HuH-7.5 (cell line): ENCODE results near the gene EIF1.
"Not testable (repeated sequence)": the region's sequence is repeated elsewhere in the genome, so short reads cannot be mapped to it uniquely, and the experiment has no call there.

Experiments used
- DNase-seq: peaks from one replicate; pipeline ENCODE4 v3.0.0; 2011; ENCODE audit warnings: low spot score

EIF1 gene

DNA sequence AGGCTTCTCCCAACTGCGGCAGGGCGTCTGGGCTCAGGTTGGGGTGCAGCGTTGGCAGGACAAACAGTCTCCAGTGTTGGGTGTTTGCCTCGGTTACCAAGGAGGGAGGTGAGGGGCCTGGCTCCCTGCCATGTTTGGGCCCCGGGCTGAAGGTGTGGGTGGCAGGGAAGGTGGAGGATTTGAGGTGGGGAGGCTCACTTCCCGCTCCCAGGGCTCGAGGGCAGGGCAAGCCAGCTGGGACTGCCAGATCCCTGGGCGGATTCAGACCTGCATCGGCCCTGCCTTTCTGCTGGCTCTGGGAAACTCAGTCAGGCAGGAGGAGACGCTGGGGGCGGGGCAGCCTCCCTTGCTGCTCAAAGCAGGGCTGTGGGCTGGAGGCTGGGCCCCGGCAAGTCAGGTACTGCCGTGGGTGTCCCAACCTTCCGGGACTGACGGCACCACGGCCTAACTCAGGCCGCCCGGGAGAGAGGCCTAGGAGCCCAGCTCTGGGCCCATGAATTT, 33.0 kb upstream of the EIF1 start:
- no peak for DNase-seq

DNA sequence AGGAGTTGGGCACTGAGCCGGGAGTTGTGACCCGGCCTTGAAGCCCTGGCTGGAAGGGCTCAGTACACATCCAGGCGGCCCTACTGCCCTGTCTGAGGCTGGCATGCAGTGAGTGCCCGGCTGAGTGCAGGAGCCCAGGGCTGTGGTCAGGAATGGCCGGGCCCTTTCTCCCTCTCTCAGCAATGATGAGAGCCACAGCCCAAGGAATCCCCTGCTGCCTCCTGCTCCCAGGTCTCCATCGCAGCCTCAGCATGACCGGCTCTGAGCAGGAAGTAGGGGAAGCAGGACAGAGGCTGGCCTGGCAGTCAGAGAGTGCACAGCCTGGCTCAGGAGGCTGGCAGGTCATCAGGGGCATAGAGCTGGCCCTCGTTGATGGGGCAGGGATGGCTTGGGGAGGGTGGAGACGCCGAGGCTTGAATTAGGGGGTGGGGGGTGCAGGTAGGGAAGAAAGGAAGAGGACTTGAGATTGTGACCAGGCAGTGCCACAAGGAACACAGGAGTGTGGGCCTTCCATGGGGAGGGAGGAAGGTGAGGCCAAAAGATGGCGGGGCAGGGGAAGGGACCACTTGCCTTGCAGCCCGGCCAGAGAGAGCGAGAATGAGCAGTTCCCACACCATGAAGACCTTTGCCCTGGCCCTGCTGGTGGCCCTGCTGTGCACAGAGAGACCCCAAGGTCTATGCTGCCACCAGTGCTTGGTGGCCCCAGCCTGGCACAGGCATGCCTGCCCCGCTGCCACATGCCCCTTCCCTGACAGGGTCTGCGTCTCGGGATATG, 32.2 kb upstream of the EIF1 start:
- DNase-seq = no peak

- DNase-seq = no peak
Measured at GRCh38 chr17:41657176-41657754, 31.4 kb upstream of the EIF1 start.

DNA sequence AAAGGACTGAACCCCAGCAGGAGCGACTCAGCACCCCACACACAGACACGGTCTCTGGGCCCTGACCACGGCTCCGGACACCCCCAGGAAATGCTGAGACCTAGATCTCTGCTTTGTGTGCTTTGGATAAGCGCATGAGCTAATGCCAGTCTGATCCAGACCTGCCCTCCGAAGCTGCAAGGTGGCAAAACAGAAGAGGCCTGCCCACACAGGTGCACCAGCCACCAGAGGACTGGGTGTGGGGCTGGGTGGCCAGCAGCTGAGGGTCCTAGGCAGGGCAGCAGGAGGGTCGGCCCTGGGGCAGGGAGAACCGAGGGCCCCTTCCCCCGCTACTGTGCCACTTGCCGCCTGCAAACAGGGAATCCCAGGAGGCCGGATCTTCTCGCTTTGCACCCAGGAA, 30.7 kb upstream of the EIF1 start:
- no peak for DNase-seq

- DNase-seq = no peak
Measured at GRCh38 chr17:41658846-41659245, 29.8 kb upstream of the EIF1 start.

DNA sequence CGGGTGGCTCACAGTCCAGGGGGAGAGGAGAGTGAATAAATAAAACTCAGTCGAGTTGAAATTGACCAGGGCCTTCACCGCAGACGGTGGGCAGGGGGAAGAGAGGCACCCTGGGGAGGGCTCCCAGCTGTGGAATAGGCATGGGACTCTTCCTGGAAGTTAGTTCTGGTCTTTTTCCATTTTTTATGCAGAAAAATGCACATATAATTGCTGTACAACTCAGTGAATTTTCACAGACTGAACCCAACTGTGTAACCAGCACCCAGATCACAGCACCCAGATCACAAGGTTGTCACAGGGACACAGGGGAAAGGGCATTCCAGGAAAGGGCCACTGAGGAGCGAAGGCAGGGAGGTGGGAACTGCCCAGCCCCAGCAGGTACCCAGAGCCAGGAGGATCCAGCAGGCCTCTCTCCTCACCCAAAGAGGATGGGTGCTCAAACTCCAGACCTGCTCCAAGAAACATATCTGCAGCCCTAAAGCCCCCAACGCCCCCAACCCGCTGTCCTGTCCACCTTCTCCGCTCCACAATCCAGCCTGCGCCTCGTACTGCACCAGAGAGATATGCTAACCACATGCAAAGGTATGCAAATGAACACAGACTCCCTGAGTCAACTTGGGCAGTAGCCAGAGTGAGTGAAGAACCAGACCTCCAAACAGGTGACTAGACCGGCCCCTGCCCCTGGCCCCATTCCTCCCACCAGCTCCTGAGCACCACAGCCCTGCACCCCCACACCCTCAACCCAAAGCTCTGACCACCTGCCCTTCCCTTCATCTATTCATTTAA, 29.1 kb upstream of the EIF1 start:
- no peak for DNase-seq

DNA sequence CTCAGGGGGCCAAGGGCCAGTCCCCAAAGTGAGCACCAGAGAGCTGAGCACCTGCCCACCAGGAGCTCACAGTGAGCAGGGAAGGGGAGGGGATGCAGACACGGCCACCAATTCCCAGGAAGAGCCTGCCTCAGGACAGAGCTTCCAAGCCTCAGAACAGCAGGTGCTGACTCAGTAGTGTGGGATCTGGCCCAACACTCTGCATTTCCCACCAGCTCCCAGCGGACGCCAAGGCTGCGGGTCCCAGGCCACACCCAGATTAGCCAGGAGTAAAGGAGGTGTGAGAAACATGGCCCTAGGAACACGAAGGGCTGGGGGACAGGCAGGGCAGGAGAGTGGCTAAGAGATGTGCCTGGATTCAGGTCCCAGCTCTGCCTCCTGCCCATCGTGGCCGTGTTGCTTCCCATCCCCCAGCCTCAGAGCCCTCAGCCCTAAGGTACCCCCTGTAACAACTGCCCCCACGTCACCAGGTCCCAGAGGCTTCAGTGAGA, 28.4 kb upstream of the EIF1 start:
- DNase-seq = no peak

- no peak for DNase-seq
Measured at GRCh38 chr17:41663451-41664171, 25.1 kb upstream of the EIF1 start.

DNA sequence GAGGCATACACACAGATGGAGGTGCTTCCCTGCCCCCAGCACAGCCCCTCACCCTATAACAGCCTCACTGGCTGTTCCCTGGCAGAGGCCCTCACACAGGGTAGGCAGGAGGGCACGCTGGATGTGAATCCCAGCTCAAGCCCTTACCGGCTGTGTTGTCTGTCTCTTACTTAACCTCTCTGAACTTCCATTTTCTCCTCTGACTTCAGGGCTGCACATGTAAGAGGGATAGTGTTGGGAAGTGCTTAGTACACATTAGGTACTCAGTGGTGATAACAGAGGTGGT, 24.6 kb upstream of the EIF1 start:
- no peak for DNase-seq

DNA sequence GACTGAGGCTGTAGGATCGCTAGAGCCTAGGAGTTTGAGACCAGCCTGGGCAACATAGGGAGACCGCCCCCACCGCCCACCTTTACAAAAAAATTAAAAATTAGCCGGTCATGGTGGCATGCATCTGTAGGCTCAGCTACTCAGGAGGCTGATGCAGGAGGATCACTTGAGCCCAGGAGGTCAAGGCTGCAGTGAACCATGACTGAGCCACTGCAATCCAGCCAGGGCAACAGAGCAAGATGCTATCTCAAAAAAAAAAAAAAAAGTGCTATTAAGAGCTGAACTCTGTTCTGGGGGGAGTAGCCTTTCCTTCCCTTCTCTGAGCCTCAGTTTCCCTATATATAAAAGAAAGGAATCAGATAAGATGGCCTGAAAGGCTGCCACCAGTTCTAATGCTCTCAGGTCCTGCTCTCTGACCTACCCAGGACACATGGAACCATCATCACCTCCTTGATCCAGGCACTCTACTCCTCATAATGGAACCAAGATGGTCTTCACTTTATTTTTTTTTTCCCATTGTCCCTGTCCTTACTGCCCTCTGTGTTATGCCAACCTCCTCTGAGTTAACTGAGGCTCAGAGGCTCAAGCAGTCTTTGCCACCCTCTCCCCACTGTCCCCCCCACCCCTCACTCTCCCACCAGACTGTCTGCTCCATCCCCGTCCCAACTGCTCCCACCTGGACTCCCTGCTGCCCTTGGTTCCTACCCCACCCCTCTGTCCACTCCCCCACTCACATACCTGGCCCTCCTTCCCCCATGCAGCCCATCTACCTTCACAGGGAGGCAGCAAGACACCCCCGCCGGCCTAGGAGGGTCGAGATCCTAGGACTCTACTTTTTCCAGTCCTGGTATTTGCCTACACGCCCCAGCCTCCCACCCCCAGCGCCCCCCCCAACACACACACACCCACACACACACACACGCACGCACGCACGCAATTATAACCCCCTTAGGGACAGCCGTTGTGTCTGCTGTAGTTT, 23.8 kb upstream of the EIF1 start:
- no peak for DNase-seq

DNA sequence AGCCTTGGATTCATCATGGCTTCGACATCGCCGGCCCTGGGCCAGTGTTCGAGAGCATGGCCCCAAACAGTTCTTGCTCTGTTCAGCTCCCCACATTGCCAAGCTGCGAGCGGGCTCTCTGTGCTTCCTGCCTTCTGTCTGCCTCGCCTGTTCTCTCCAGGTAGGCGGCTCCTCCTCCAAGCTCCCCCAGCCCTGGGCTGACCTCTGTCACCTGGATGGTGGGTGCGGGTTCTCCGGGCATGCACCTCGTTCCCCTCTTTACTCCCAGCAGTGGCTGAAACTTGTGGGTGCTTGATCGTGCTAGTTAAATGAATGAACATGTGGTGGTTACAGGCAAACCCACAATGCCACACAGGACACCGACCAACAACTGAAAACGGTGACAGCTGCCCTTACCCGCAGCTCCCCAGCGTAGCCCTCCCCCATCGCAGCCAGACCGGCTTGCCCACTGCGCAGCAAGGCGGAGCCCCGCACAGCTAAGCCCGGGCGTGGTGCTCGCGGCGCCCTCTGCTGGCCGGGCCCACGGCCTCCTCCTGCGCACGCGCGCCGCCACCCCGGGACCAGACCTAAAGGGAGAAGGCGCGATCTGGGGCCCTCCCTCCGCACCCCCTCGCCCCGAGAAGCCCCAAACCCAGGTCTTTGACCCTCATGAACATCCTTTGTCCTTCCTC, 23.0 kb upstream of the EIF1 start:
- peak; percentile 92 for DNase-seq

DNA sequence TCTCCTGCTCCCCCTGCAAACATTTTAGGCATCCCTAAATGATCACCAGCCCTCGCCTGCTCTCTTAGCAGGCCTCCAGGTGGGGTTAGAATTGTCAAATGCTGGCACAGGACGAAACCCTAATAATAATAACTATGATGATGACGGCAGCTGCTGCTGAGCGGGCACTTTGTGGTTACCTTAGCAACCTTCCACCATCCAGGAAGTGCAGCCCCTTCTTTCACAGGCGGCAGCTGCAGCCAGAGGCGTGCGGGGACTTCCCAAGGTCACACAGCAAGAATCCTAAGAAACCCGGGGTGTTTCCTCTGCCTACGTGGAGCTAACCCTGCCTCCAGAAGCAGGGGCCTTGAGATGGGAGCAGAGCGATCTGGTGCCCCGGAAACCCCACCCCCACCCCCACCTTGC, 22.4 kb upstream of the EIF1 start:
- DNase-seq = no peak

DNA sequence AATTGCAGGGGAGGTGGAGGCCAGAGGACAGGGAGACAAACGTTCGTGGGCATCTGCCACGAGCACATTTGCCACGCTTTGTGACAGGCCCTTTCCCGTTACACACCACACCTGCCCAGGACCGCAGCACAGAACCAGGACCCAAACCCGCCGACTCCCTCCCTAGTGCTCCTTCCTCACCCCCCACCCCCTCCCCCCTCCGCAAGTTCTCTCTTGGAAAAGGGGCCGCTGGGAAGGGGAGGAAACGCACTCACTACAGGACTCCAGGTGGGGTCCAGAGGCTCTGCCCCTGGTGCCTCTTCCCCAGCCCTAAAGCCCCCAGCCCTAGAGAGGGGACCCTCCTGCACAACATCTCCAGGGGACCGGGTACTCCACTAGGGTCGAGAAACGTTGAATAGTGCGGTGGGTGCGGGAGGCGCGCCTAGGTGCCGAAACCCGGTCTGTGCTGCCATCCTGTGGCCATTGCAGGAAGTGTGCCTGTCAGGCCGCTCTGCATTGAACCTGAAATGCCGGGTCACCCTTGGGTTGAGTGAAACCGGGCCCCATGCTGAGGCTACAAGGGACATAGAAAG, 21.9 kb upstream of the EIF1 start:
- DNase-seq = peak; percentile 81

- DNase-seq = no peak
Measured at GRCh38 chr17:41667280-41668041, 21.2 kb upstream of the EIF1 start.

DNA sequence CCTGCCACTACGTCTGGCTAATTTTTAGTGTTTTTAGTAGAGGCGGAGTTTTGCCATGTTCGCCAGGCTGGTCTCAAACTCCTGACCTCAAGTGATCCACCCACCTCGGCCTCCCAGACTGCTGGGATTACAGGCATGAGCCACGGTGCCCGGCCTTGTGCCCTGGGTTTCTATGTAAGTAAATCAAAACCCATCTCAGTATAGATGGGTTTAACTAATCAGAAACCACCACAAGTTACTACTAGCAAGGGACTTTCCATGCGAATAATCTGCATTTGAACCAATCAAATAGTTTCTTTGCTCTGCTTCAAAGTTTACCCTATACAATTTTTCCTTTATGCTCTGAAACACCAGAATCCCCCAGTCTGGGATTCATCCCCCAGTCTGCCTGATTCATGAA, 16.5 kb upstream of the EIF1 start:
- no peak for DNase-seq

DNA sequence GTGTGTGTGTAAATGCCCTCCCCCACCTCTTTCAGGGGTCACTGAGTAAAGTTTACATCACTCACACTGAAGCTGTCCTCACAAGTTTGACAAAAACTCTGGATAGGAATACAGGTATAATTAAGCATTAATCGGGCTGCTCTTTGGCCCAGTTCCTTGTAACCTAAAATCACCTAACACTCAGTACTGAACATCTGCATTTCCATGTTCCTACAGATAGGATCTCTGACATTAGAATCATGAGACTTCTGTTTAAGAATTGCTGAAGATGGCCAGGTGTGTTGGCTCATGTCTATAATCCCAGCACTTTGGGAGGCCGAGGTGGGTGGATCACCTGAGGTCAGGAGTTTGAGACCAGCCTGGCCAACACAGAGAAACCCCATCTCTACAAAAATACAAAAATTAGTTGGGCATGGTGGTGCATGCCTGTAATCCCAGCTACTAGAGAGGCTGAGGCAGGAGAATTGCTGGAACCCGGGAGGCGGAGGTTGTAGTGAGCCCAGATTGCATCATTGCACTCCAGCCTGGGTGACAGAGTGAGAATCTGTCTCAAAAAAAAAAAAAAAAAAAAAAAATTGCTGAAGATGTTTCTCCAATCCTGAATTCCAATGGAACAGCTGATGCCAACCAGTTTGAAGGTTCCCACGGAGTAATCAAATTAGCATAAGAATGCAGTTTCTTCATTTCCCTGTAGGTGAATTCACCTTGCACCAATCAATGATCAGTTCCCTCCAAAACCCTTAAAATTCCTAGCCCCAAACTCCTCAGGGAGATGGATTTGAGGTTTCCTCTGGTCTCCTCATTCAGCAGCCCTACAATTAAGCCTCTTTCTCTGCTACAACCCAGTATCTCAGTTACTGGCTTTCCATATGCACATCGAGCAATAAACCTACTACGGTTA, 13.3 kb upstream of the EIF1 start:
- not testable (repeated sequence) for DNase-seq

DNA sequence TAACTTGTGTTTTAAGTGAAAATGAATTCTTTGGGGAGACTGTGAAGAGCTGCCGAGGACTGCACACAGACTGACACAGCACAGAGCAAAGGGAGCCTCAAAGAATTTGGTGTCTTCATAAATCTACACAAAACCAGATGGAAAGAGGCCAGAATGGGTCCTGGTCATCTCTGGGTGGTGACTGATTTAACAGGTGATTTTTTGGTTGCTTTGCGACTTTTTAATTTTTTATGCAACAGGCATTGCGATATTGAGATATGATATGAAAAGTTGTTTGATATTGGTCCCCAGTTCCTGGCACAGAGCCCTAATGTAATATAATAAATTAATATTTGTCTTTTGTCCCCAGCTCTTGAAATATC, 12.6 kb upstream of the EIF1 start:
- no peak for DNase-seq

DNA sequence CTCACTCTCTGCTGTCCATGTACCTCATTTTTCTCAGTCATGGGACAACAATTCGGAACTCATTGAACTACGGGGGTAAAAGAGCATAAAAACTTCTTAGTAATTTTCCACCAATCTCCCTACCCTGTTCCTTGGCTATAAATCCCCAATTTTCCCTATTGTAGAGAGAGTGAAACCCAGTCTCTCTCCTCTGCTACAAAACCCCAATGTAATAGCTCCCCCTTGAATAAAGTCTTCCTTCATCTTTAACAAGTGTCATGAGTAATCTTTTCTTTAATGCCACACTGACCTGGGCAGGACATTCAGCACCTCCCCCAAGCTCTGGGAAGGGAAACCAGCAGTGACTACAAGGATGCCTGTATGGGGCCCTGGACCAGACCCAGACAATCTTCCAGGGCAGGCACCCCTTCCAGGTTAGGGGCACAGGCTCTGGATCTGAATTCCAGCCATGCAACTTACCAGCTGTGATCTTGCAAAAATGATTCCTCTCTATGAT, 10.2 kb upstream of the EIF1 start:
- DNase-seq = no peak
